GM12874 (cell line): ENCODE data around the gene FBXW7.

Source experiments
- TF ChIP-seq, protein P1 (sequence below): IDR thresholded peaks from 2 replicates; pipeline ENCODE4 v1.5.1; 2011; ENCODE audit warnings: low read depth, mild to moderate bottlenecking, control low read depth, low read length, moderate library complexity; ENCODE audit not compliant: insufficient read depth

Gene FBXW7

GRCh38 chr4:152535903-152536544 is at the start of gene FBXW7:
TSS of gene FBXW7 (minus strand) at chr4:152536092. CDS start at chr4:152411803, 124,289 bp downstream.
- TF ChIP-seq, protein P1, sequence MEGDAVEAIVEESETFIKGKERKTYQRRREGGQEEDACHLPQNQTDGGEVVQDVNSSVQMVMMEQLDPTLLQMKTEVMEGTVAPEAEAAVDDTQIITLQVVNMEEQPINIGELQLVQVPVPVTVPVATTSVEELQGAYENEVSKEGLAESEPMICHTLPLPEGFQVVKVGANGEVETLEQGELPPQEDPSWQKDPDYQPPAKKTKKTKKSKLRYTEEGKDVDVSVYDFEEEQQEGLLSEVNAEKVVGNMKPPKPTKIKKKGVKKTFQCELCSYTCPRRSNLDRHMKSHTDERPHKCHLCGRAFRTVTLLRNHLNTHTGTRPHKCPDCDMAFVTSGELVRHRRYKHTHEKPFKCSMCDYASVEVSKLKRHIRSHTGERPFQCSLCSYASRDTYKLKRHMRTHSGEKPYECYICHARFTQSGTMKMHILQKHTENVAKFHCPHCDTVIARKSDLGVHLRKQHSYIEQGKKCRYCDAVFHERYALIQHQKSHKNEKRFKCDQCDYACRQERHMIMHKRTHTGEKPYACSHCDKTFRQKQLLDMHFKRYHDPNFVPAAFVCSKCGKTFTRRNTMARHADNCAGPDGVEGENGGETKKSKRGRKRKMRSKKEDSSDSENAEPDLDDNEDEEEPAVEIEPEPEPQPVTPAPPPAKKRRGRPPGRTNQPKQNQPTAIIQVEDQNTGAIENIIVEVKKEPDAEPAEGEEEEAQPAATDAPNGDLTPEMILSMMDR: no peak

DNA sequence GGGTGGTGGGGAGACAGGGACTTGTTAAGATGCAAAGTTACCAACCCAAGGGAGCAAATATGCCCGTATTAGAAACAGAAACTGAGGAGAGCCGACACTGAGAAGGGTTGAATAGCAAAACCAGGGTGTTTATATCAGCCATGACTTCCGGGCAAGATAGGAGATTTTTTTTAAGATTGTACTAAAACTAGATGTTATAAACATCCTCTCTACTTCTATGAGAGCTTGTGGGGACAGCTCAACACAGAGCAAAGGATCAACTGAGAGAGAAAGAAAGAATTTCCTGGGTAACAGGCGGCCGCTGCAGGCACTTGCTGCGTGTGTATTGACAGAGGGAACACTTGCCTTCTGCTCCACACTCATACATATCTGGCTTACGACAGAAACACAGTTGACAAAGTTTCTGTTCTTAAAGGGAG is 49.1 kb upstream of the FBXW7 start:
- TF ChIP-seq, protein P1: no peak

- TF ChIP-seq, protein P1: no peak
Observed at GRCh38 chr4:152581536-152582160, 45.8 kb upstream of the FBXW7 start.

GRCh38 chr4:152579916-152580315 is 44.0 kb upstream of the FBXW7 start:
- TF ChIP-seq, protein P1: no peak

GRCh38 chr4:152579107-152579764 is 43.3 kb upstream of the FBXW7 start:
- TF ChIP-seq, protein P1: no peak

GRCh38 chr4:152578670-152579069 is 42.8 kb upstream of the FBXW7 start:
- TF ChIP-seq, protein P1: no peak

GRCh38 chr4:152577708-152578396 is 42.0 kb upstream of the FBXW7 start:
- TF ChIP-seq, protein P1: no peak
